Stomach (tissue), 9 donors: ENCODE data around the gene MSANTD2. TPM values are rescaled to one million over a fixed set of nuclear protein-coding genes. Genes with fewer than 3 reads are reported as not detected.

Source experiments
- DNase-seq, 2 donors: peaks; one replicate each; pipeline versions ENCODE4 v3.0.0 to v3.0.0-alpha.2; 2013 to 2019
- H3K27ac ChIP-seq, 5 donors: fragments of 200-600 bp in 4 of 5; sonication (generic) in 4 of 5; one replicate each; pipeline ENCODE4 v1.5.1; 2013 to 2019; ENCODE audit warnings: mild to moderate bottlenecking in 1 of 5, moderate library complexity in 1 of 5
- H3K27me3 ChIP-seq, 3 donors: fragments of 200-600 bp; sonication (generic); one replicate each; pipeline ENCODE4 v1.5.1; 2017 to 2019; ENCODE audit warnings: mixed run types in 1 of 3
- H3K36me3 ChIP-seq, 4 donors: fragments of 200-600 bp; sonication (generic); 1 replicate in 3 of 4; 2 replicates in 1 of 4; pipeline ENCODE4 v1.5.1; 2016 to 2019
- H3K4me1 ChIP-seq, 4 donors: fragments of 200-600 bp; sonication (generic); one replicate each; pipeline ENCODE4 v1.5.1; 2016 to 2019
- H3K4me3 ChIP-seq, 4 donors: fragments of 200-600 bp; sonication (generic) in 3 of 4; one replicate each; pipeline ENCODE4 v1.5.1; 2016 to 2019; ENCODE audit warnings: mild to moderate bottlenecking in 1 of 4
- H3K9me3 ChIP-seq, 4 donors: fragments of 200-600 bp; sonication (generic); one replicate each; pipeline ENCODE4 v1.5.1; 2016 to 2019
- EP300 ChIP-seq: sonication (generic); formaldehyde crosslinking; IDR thresholded peaks from one replicate; pipeline ENCODE4 v1.6.1; 2017; ENCODE audit warnings: antibody characterized with exemption
- POLR2A ChIP-seq, 4 donors: fragments of 450-650 bp; IDR thresholded peaks; one replicate each; pipeline ENCODE4 v1.6.1; 2016; ENCODE audit warnings: antibody characterized with exemption in 4 of 4, control low read depth in 2 of 4, mild to moderate bottlenecking in 1 of 4, moderate library complexity in 1 of 4
- POLR2AphosphoS5 ChIP-seq, 3 donors: sonication (generic); formaldehyde crosslinking; IDR thresholded peaks; one replicate each; pipeline ENCODE4 v1.6.1; 2016; ENCODE audit warnings: antibody characterized with exemption in 3 of 3
- WGBS, 5 donors: extraction: QIAGEN DNeasy Blood & Tissue Kit in 3 of 5; methylation state at CpG; one replicate each; pipeline versions ENCODE4 v1.1.5 to v1.1.7; 2013 to 2018; 5-methylcytosine and 5-hydroxymethylcytosine counted together
- intact Hi-C: fragments of 100-400 bp; cut with DNase I; formaldehyde crosslinking; loops from one replicate; pipeline ENCODE4 v1.15.1; 2023; ENCODE audit warnings: low total_unique reads
- polyA plus RNA-seq, 3 donors: library from polyadenylated mRNA; stranded (reverse); fragments of 200-250 nt; gene quantifications; one replicate each; pipeline ENCODE4 v1.2.3, GENCODE V29; 2013
- total RNA-seq, 5 donors: library from RNA; depleted of rRNA; stranded (reverse); fragments of >200 nt; gene quantifications; one replicate each; pipeline versions ENCODE4 v1.1.0 to v1.2.3, GENCODE V29; 2014 to 2016
- TF ChIP-seq, protein P1 (sequence below), 7 experiments: fragments of 450-650 bp in 4 of 7; fragments of 200-600 bp in 3 of 7; sonication (generic) in 3 of 7; IDR thresholded peaks; one replicate each; pipeline ENCODE4 v1.5.1; 2016 to 2019; ENCODE audit warnings: antibody characterized with exemption in 7 of 7, control low read depth in 2 of 7, mild to moderate bottlenecking in 1 of 7
- donor health status: healthy with polysubstance abuse.
- donor health status: Bipolar disorder and iron deficiency.
- donor health status: healthy.

MSANTD2 gene
- total and polyA plus RNA-seq, 8 donors, result 2.8 to 40.2 (median 8.3) TPM

DNA sequence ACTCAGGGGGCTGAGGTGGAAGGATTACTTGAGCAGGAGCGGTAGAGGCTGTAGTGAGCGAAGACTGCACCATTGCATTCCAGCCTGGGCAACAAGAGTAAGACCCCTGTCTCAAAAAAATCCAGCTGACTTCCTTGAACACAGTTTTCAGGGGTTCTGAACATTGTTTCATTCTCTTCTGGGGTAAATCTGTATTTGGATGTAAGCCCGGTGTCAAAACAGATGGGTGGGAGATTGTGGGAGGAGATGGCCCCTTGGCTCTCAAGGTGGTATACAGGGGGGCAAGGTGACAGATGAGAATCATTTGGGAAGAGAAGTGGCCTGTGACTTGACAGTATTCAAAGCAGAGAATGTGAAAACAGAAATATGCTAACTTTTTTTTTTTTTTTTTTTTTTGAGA lies 42.9 kb downstream of the MSANTD2 start:
- Histone ChIP-seq H3K27ac (no peak overlapping the region), H3K4me1 (peaks cover 29 to 64% (median 56%) of the 10 kb centered on the region in 4 donors), H3K9me3 (no peaks in the 10 kb centered on the region), H3K27me3 (peaks cover 4 to 82% (median 35%) of the 10 kb centered on the region in 3 donors), H3K4me3 (no peak overlapping the region), H3K36me3 (no peaks in the 10 kb centered on the region)
- intact Hi-C loops, result no loop called here
- no peak for DNase-seq
- TF ChIP-seq EP300 (no peak), POLR2A (IDR thresholded peaks at IDR 0.05) (no peak), POLR2AphosphoS5 (IDR thresholded peaks at IDR 0.05) (no peak)
- TF ChIP-seq, protein P1, sequence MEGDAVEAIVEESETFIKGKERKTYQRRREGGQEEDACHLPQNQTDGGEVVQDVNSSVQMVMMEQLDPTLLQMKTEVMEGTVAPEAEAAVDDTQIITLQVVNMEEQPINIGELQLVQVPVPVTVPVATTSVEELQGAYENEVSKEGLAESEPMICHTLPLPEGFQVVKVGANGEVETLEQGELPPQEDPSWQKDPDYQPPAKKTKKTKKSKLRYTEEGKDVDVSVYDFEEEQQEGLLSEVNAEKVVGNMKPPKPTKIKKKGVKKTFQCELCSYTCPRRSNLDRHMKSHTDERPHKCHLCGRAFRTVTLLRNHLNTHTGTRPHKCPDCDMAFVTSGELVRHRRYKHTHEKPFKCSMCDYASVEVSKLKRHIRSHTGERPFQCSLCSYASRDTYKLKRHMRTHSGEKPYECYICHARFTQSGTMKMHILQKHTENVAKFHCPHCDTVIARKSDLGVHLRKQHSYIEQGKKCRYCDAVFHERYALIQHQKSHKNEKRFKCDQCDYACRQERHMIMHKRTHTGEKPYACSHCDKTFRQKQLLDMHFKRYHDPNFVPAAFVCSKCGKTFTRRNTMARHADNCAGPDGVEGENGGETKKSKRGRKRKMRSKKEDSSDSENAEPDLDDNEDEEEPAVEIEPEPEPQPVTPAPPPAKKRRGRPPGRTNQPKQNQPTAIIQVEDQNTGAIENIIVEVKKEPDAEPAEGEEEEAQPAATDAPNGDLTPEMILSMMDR (IDR thresholded peaks at IDR 0.05), result no peak
- 61 to 92% (median 72%) methylated on average over 3 of the region's 3 CpGs for WGBS, 5 donors

DNA sequence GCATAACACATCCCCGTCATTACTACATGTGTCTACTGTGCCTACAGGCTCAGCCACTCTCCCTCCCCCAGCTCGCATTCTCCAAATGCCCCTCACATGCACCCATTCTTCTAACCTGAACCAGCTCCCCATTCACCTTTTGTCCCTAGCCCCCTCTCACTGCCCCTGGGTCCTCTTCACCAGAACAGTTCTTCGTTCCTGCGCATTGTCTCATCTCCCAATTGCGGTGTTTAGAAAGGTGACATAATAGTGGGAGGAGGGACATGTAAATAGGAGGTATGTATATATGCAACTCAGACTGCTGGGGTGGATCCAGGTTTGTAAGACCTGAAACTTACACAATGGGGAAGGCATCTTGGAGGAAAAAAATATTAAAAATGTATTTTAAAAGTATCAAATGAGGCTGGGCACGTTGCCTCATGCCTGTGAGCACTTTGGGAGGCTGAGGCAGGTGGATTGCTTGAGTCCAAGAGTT lies 43.4 kb downstream of the MSANTD2 start:
- H3K27ac ChIP-seq, result no peak overlapping the region
- peaks cover 24 to 62% (median 55%) of the 10 kb centered on the region in 4 donors for H3K4me1 ChIP-seq
- H3K36me3 ChIP-seq, result no peaks in the 10 kb centered on the region
- peaks cover 4 to 82% (median 30%) of the 10 kb centered on the region in 3 donors for H3K27me3 ChIP-seq
- TF ChIP-seq EP300, result no peak
- TF ChIP-seq, protein P1 (IDR thresholded peaks at IDR 0.05), result no peak
- intact Hi-C loops, result no loop called here
- no peak for DNase-seq
- no peaks in the 10 kb centered on the region for H3K9me3 ChIP-seq
- WGBS, 5 donors, result 65 to 84% (median 77%) methylated on average over 6 of the region's 6 CpGs
- H3K4me3 ChIP-seq, result no peak overlapping the region

DNA sequence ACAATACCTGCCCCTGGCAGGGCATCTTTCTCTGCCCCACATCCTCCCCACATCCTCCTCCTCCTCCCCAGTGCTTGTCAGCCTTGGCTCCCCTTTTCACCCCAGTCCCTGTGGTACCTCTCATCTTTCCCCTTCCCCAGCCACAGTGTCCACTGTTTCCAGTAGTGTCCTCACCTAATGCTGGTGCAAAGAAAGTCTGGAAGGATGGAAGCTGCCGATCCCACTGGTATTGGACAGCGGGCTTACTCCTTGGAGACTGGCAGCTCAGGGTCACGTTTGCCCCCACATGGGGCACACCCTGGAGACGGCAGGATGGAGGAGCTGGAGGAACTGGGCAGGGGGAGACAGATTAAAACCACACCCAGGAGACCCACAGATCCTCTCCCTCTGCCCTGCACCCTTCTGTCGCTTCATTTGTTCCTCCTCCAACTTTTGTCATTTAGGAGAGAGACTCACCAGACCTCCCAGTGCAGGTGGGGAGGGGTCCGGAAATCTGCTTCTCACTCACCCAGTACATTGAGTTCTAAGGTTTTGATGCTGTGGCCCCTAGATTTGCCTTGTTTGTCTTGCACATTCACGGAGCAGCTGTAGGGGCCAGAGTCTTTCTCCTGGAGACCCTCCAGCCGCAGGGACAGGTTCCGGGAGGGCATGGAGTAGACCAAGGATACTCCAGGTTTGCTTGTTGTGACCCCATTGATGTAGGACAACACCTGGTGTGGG lies 44.0 kb downstream of the MSANTD2 start:
- no peak overlapping the region for H3K27ac ChIP-seq
- 62 to 77% (median 71%) methylated on average over 9 of the region's 9 CpGs for WGBS, 5 donors
- no peaks in the 10 kb centered on the region for H3K9me3 ChIP-seq
- intact Hi-C loops, result no loop called here
- DNase-seq, result no peak
- no peak overlapping the region for H3K4me3 ChIP-seq
- TF ChIP-seq POLR2AphosphoS5 (IDR thresholded peaks at IDR 0.05), result no peak
- TF ChIP-seq EP300, result no peak
- TF ChIP-seq, protein P1 (IDR thresholded peaks at IDR 0.05), result no peak
- no peak for TF ChIP-seq POLR2A (IDR thresholded peaks at IDR 0.05)
- peaks cover 23 to 59% (median 53%) of the 10 kb centered on the region in 4 donors for H3K4me1 ChIP-seq
- peaks cover 2 to 82% (median 29%) of the 10 kb centered on the region in 3 donors for H3K27me3 ChIP-seq
- no peaks in the 10 kb centered on the region for H3K36me3 ChIP-seq

DNA sequence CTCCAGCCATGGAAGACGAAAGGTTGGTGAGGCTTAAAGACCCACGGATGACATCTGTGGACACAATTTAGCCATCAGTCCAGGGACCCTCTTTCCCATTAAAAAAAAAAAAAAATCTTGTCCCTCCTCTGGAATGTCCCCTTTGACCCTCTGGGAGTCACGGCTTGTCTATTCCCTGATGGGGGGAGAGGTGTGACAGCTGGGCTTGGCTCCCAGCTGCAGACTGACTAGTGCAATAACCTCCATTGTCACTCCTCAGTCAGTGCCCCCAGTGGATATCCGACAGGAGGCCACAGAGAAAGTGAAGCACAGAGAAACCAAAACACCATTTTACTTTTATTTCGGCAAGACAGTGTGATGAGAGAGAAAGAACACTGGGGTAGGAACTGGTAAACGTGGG lies 45.5 kb downstream of the MSANTD2 start:
- Histone ChIP-seq H3K36me3 (no peaks in the 10 kb centered on the region), H3K4me3 (no peak overlapping the region), H3K4me1 (peaks cover 19 to 54% (median 52%) of the 10 kb centered on the region in 4 donors), H3K27ac (no peak overlapping the region), H3K9me3 (no peaks in the 10 kb centered on the region), H3K27me3 (peaks cover 0 to 80% (median 14%) of the 10 kb centered on the region in 3 donors)
- DNase-seq, result no peak
- 73 to 87% (median 83%) methylated on average over 6 of the region's 6 CpGs for WGBS, 5 donors
- TF ChIP-seq POLR2A (IDR thresholded peaks at IDR 0.05), result no peak
- intact Hi-C loops, result no loop called here

DNA sequence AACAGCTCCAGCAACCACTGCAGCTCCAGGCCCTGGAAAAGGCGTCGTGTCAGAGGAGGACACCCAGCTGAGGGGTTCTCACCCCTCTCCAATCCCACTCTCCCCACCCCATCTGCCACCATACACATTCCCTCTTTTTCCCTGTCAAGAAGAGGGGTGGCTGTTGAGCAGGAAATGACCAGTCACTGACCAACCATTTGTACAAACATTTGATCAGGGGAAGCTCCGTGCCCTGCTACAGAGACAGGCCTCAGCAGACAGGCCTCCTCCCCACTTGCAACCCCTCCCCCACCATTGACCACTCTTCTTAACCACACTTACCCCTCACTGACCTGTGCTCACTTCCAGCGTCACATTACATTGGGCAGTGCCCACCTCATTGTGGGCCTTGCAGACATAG lies 45.9 kb downstream of the MSANTD2 start:
- WGBS, 5 donors, result 72 to 86% (median 74%) methylated on average over 4 of the region's 4 CpGs
- Histone ChIP-seq H3K27me3 (peaks cover 0 to 78% (median 10%) of the 10 kb centered on the region in 3 donors), H3K36me3 (no peaks in the 10 kb centered on the region), H3K9me3 (no peaks in the 10 kb centered on the region), H3K4me3 (no peak overlapping the region), H3K4me1 (peaks cover 15 to 54% (median 52%) of the 10 kb centered on the region in 4 donors), H3K27ac (peak overlapping the region in 4 of 5 donors; percentile 16 to 98 (median 70))
- DNase-seq, result no peak
- intact Hi-C loops, result no loop called here
- TF ChIP-seq EP300, result no peak
- TF ChIP-seq POLR2A (IDR thresholded peaks at IDR 0.05), result no peak
- TF ChIP-seq, protein P1 (IDR thresholded peaks at IDR 0.05), result no peak
- no peak for TF ChIP-seq POLR2AphosphoS5 (IDR thresholded peaks at IDR 0.05)
